B cell (primary cell): ENCODE measurements around the gene PRKN.

ENCODE experiments used
- EZH2 ChIP-seq: IDR thresholded peaks from 2 replicates; pipeline ENCODE4 v1.6.1; 2012; ENCODE audit warnings: borderline replicate concordance, low read depth, mild to moderate bottlenecking, moderate library complexity, low read length; ENCODE audit not compliant: insufficient read depth, poor library complexity, severe bottlenecking
- TF ChIP-seq, protein P1 (sequence below): fragments of 200-600 bp; IDR thresholded peaks from one replicate; pipeline ENCODE4 v1.8.0; 2022; ENCODE audit warnings: antibody characterized with exemption, mild to moderate bottlenecking

DNA sequence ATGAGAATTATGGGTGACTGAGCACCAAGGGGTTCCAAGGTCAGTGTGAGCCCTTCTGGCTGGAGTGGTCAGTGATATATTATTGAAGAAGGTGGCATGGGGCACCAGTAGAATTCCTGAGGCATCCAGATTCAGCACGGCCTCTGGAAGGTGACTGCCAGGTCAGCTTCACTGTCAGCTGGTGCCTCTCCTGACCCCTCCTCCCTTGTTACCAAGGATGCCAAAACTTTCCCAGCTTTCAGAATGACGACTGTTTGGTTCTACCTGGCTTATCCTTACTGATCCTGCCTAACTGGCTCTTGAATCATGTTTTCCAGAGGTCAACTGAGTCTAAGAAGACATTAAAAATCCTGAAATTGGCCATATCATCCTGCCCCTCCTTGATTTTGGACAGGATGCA lies 1264.5 kb downstream of the PRKN start:
- TF ChIP-seq, protein P1, sequence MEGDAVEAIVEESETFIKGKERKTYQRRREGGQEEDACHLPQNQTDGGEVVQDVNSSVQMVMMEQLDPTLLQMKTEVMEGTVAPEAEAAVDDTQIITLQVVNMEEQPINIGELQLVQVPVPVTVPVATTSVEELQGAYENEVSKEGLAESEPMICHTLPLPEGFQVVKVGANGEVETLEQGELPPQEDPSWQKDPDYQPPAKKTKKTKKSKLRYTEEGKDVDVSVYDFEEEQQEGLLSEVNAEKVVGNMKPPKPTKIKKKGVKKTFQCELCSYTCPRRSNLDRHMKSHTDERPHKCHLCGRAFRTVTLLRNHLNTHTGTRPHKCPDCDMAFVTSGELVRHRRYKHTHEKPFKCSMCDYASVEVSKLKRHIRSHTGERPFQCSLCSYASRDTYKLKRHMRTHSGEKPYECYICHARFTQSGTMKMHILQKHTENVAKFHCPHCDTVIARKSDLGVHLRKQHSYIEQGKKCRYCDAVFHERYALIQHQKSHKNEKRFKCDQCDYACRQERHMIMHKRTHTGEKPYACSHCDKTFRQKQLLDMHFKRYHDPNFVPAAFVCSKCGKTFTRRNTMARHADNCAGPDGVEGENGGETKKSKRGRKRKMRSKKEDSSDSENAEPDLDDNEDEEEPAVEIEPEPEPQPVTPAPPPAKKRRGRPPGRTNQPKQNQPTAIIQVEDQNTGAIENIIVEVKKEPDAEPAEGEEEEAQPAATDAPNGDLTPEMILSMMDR = no peak
- TF ChIP-seq EZH2 = no peak
